Mucosa of stomach (tissue), 1 donor: ENCODE measurements around the gene RAF1.

Source experiments
- H3K27me3 ChIP-seq: one replicate; pipeline ENCODE4 v1.7.0; 2013; ENCODE audit warnings: mild to moderate bottlenecking, low read length; ENCODE audit not compliant: control insufficient read depth, insufficient read depth
- H3K36me3 ChIP-seq: one replicate; pipeline ENCODE4 v1.7.0; 2013; ENCODE audit warnings: low read length; ENCODE audit not compliant: control insufficient read depth, insufficient read depth
- H3K4me1 ChIP-seq: one replicate; pipeline ENCODE4 v1.7.0; 2013; ENCODE audit warnings: mild to moderate bottlenecking, low read length; ENCODE audit not compliant: control insufficient read depth, insufficient read depth
- H3K4me3 ChIP-seq: one replicate; pipeline ENCODE4 v1.7.0; 2013; ENCODE audit warnings: low read length
- H3K9ac ChIP-seq: one replicate; pipeline ENCODE4 v1.7.0; 2013; ENCODE audit warnings: mild to moderate bottlenecking, low read length, moderate library complexity
- H3K9me3 ChIP-seq: one replicate; pipeline ENCODE4 v1.7.0; 2013; ENCODE audit warnings: mild to moderate bottlenecking, low read length, moderate library complexity; ENCODE audit not compliant: control insufficient read depth
- donor health status: Pancreatic carcinoma.

RAF1 gene

DNA sequence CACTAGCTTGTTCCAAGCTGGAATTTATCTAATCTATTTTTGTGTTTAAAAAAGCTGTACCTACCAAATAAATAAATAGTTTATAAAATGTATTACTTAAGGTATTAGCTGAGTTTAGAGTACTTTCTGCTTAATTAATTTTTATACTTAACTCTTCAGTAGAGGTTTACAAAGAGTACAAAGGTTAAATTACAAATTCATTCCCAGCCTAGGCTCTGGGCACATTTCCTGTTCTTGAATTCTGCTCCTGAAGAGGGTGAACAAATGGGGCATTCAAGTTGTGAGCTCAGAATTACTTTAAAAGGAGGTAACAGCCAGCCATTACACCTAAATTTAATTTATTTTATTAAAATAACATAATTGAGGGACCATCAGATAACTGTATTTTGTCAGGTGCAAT is 80.6 kb downstream of the RAF1 start:
- Histone ChIP-seq H3K27me3 (no peaks in the 10 kb centered on the region), H3K4me3 (no peak overlapping the region), H3K4me1 (peaks cover 16% of the 10 kb centered on the region), H3K36me3 (peaks cover 15% of the 10 kb centered on the region), H3K9me3 (no peaks in the 10 kb centered on the region), H3K9ac (no peak overlapping the region)

DNA sequence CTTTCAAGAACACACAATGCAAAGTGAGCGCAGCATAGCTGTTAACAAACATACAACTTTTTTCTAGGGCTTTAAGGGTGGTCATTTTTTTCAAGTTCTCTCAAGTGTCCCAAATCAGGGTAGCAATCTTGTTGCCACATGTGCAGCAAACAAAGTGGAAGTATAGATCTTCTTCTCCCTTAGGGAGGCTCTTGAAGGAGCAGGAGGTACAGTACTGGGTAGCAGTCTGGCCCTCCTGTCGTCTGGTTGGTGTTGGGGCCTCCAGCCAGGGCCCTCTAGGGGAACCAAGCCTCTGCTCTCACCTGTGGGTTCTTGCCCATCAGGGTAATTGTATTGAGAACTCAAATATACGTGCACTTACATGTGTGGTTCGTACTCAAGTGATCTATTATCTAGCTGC is 81.2 kb downstream of the RAF1 start:
- Histone ChIP-seq H3K4me1 (peaks cover 16% of the 10 kb centered on the region), H3K36me3 (peaks cover 15% of the 10 kb centered on the region), H3K27me3 (no peaks in the 10 kb centered on the region), H3K9ac (no peak overlapping the region), H3K4me3 (no peak overlapping the region), H3K9me3 (no peaks in the 10 kb centered on the region)

DNA sequence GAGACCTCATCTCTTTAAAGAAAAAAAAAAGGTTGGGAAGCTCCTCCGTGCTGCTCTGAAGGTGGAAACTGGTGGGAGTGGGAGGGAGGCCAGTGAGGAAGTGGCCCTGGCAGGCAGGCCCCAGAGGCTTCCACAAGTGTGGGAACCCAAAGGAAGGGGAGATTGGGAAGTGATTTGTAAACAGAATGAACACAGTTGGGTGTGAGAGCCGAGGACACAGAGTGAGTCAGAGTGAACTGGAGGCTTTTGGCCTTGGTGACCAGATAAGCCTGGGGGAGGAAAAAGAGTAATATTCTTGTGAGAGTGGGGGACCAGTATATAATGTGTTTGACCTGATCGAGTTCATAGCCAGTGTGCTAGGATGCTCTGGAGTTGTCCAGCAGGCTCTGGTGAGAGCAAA is 84.0 kb downstream of the RAF1 start:
- H3K36me3 ChIP-seq = peaks cover 11% of the 10 kb centered on the region
- peaks cover 16% of the 10 kb centered on the region for H3K4me1 ChIP-seq
- H3K27me3 ChIP-seq = no peaks in the 10 kb centered on the region
- no peaks in the 10 kb centered on the region for H3K9me3 ChIP-seq
- H3K9ac ChIP-seq = no peak overlapping the region
- H3K4me3 ChIP-seq = no peak overlapping the region

DNA sequence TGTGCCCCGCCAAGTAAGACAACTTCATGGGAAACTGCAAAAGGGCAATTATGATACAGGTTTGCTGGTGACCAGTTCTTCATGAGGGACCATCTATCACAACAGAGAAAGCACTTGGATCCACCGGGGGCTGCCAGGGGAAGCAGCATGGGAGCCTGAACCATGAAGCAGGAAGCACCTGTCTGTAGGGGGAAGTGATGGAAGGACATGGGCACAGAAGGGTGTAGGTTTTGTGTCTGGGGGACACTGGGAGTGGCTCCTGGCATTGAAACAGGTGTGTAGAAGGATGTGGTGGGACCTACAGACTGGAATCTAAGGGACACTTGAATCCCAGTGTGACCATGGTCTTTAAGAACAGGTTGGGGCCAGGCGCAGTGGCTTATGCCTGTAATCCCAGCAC is 84.5 kb downstream of the RAF1 start:
- no peaks in the 10 kb centered on the region for H3K9me3 ChIP-seq
- H3K4me1 ChIP-seq = peaks cover 16% of the 10 kb centered on the region
- H3K4me3 ChIP-seq = no peak overlapping the region
- no peak overlapping the region for H3K9ac ChIP-seq
- peaks cover 13% of the 10 kb centered on the region for H3K36me3 ChIP-seq
- no peaks in the 10 kb centered on the region for H3K27me3 ChIP-seq

DNA sequence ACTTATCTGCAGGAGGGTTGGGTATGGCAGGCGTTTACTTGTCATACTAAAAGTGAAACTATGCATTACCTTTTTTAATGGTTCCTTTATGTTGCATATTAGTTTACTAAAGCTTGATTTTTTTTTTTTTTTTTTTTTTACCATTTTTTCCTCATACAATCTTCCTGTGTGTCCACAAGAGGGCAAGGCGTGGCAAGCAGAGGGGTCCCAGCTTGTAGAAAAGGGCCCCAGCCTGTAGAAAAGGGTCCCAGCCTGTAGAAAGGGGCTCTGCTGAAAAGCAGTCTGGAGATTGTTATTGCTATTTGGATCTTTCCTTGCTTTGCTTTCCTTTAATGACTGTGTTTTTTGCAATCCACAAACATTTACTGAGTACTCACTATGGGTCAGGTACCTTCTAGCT is 85.2 kb downstream of the RAF1 start:
- Histone ChIP-seq H3K36me3 (peaks cover 15% of the 10 kb centered on the region), H3K4me3 (no peak overlapping the region), H3K4me1 (peaks cover 16% of the 10 kb centered on the region), H3K9me3 (no peaks in the 10 kb centered on the region), H3K9ac (no peak overlapping the region), H3K27me3 (no peaks in the 10 kb centered on the region)

DNA sequence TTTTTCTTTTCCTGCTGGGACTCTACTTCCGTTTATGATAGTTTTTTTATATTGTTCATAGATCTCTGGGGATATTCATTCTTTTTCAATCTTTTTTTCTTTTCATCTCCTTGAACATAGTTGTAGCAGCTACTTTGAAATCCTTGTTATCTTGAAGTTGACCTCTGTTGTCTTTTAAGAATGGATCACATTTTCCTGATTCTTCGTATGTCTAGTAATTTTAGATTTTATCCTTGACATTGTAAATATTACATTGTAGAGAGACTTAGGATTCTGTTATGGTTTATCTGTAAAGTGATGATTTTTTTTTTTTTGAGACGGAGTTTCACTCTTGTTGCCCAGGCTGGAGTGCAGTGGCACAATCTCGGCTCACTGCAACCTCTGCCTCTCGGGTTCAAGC is 86.5 kb downstream of the RAF1 start:
- no peaks in the 10 kb centered on the region for H3K9me3 ChIP-seq
- H3K36me3 ChIP-seq = peaks cover 14% of the 10 kb centered on the region
- H3K27me3 ChIP-seq = no peaks in the 10 kb centered on the region
- H3K9ac ChIP-seq = no peak overlapping the region
- H3K4me1 ChIP-seq = peaks cover 12% of the 10 kb centered on the region
- no peak overlapping the region for H3K4me3 ChIP-seq

DNA sequence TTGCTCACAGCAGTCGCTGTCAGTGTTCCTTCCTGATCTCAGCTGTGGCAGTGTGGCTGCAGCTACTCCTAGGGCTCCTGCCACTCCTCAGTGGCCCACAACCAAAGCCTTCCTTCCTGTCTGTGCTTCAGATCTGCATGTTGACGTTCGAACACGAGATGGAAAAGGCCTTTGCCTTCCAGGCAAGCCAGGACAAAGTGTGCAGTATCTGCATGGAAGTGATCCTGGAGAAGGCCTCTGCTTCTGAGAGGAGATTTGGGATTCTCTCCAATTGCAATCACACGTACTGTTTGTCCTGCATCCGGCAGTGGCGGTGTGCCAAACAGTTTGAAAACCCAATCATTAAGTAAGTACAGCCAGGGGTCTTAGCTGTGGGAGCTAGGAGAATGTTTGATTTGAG is 89.3 kb downstream of the RAF1 start:
- Histone ChIP-seq H3K36me3 (peaks cover 14% of the 10 kb centered on the region), H3K4me1 (peaks cover 6% of the 10 kb centered on the region), H3K27me3 (no peaks in the 10 kb centered on the region), H3K9me3 (no peaks in the 10 kb centered on the region), H3K4me3 (no peak overlapping the region), H3K9ac (no peak overlapping the region)

DNA sequence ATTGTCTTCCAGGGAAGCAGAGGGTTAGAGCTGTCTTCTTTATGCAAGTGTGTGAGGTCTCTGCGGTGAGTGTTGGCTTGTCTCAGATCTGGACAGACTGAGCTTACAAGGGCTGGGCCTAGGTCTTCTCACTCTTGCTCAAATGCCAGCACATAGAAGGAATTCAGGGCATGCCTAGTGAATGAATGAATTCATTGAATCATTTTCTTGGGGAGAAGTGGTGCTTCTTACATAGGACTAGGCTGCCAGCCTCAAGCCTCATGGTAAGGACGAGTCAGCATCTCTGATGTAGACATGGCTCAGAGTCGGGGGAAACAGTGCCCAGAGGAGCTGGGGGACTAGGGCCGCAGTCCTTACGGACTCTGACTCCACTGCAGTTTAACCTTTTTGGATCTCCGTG is 89.8 kb downstream of the RAF1 start:
- Histone ChIP-seq H3K9ac (no peak overlapping the region), H3K36me3 (peaks cover 14% of the 10 kb centered on the region), H3K4me1 (peaks cover 1% of the 10 kb centered on the region), H3K4me3 (no peak overlapping the region), H3K9me3 (no peaks in the 10 kb centered on the region), H3K27me3 (no peaks in the 10 kb centered on the region)

DNA sequence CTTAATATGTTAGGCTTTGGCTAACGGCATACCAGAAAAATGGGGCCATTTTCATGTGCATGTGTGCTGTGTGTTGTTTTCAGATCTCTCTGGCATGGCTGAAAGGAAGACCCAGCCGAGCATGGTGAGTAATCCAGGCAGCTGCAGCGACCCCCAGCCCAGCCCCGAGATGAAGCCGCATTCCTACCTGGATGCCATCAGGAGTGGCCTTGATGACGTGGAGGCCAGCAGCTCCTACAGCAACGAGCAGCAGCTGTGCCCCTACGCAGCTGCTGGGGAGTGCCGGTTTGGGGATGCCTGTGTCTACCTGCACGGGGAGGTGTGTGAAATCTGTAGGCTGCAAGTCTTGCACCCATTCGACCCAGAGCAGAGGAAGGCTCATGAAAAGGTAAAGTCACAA is 91.9 kb downstream of the RAF1 start:
- Histone ChIP-seq H3K9me3 (no peaks in the 10 kb centered on the region), H3K4me3 (no peak overlapping the region), H3K27me3 (no peaks in the 10 kb centered on the region), H3K9ac (no peak overlapping the region), H3K36me3 (peaks cover 14% of the 10 kb centered on the region), H3K4me1 (no peaks in the 10 kb centered on the region)

DNA sequence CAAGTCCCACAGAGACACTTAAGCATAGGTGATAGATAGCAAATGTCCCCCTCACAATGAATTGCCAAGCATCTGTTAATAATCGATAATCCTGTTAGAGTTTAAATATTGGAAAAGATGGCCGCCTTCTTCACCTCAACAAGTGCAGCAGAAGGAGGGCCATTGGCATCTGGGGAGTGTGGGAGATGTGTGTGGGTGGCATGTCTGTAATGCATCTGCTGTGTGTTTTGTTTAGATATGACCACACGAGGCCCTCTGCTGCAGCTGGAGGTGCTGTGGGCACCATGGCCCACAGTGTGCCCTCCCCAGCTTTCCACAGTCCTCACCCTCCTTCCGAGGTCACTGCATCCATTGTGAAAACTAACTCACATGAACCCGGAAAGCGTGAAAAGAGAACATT is 94.1 kb downstream of the RAF1 start:
- Histone ChIP-seq H3K9me3 (no peaks in the 10 kb centered on the region), H3K9ac (no peak overlapping the region), H3K36me3 (peaks cover 14% of the 10 kb centered on the region), H3K4me1 (no peaks in the 10 kb centered on the region), H3K4me3 (no peak overlapping the region), H3K27me3 (no peaks in the 10 kb centered on the region)

DNA sequence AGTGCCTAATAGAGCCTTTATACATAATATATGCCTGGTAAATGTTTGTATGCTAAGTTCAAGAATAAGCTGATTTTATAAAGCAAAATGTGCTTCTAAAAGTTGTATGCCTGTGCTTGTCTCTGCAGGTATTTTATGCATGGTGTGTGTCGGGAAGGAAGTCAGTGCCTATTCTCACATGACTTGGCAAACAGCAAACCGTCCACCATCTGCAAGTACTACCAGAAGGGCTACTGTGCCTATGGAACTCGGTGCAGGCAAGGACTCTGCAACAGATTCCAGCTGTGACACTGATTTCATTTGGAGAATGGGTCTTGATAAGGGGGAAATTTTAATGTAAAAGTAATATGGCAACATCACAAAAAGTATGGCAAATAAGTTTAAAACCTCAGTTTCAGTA is 95.2 kb downstream of the RAF1 start:
- Histone ChIP-seq H3K36me3 (peaks cover 5% of the 10 kb centered on the region), H3K9ac (no peak overlapping the region), H3K4me1 (no peaks in the 10 kb centered on the region), H3K27me3 (no peaks in the 10 kb centered on the region), H3K9me3 (no peaks in the 10 kb centered on the region), H3K4me3 (no peak overlapping the region)

DNA sequence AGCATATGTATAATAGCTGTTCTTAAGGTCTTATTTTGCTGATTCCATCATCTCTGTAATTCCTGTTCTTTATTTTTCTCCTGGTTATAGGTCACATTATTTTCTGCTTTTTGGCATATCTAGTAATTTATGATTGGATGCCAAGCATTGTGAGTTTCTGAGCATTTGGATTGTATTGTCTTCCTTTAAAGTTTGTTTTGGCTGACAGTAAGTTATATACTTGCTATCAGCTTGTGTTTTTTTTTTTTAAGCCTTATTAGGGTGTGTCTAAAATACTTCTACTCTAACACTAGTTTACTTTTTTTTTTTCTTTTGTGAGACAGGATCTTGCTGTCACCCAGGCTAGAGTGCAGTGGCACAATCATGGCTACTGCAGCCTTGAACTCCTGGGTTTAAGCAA is 96.9 kb downstream of the RAF1 start:
- no peaks in the 10 kb centered on the region for H3K4me1 ChIP-seq
- no peak overlapping the region for H3K9ac ChIP-seq
- H3K36me3 ChIP-seq = no peaks in the 10 kb centered on the region
- H3K9me3 ChIP-seq = no peaks in the 10 kb centered on the region
- H3K27me3 ChIP-seq = no peaks in the 10 kb centered on the region
- no peak overlapping the region for H3K4me3 ChIP-seq

DNA sequence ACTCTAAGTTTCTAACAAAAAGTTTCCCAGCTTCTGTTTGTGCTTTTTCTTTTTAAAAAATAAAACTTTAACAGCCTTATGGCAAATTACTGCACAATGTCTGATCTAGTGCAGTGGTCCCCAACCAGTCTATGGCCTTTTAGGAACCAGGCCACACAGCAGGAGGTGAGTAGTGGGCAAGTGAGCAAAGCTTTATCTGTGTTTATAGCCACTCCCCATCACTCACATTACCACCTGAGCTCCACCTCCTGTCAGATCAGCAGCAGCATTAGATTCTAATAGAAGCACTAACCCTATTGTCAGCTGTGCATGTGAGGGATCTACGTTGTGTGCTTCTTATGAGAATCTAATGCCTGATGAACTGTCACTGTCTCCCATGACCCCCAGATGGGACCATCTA is 101.5 kb downstream of the RAF1 start:
- H3K4me3 ChIP-seq = no peak overlapping the region
- H3K9me3 ChIP-seq = no peaks in the 10 kb centered on the region
- no peaks in the 10 kb centered on the region for H3K36me3 ChIP-seq
- H3K27me3 ChIP-seq = no peaks in the 10 kb centered on the region
- no peak overlapping the region for H3K9ac ChIP-seq
- H3K4me1 ChIP-seq = peaks cover 9% of the 10 kb centered on the region
